ENCODE results near the gene TFCP2L1. TPM values are rescaled to one million over a fixed set of nuclear protein-coding genes. Genes with fewer than 3 reads are reported as not detected.

Gene TFCP2L1
- total RNA-seq, 1 donor from 2014 or later: 0.14 TPM

- H3K9me3 ChIP-seq (replicated peaks): no peaks in the 10 kb centered on the region
- peaks cover 81% of the 10 kb centered on the region for H3K27me3 ChIP-seq (ENCODE audit: low read depth)
- H3K36me3 ChIP-seq: no peaks in the 10 kb centered on the region
- intact Hi-C loops (cut with micrococcal nuclease): no loop called here
- TF ChIP-seq CTCF (IDR thresholded peaks at IDR 0.05; ENCODE audit: borderline replicate concordance): no peak
- no peak overlapping the region for H3K27ac ChIP-seq (replicated peaks)
- no peak for DNase-seq
- H3K4me1 ChIP-seq: peaks cover 13% of the 10 kb centered on the region
- H3K4me3 ChIP-seq: no peak overlapping the region
These were observed 3.3 kb downstream of the TFCP2L1 start for GRCh38 chr2:121281694-121282093.

GRCh38 chr2:121281107-121281506 is 3.9 kb downstream of the TFCP2L1 start:
- intact Hi-C loops (cut with micrococcal nuclease): no loop called here
- TF ChIP-seq CTCF (IDR thresholded peaks at IDR 0.05; ENCODE audit: borderline replicate concordance): no peak
- H3K27me3 ChIP-seq (ENCODE audit: low read depth): peaks cover 81% of the 10 kb centered on the region
- H3K27ac ChIP-seq (replicated peaks): no peak overlapping the region
- no peaks in the 10 kb centered on the region for H3K9me3 ChIP-seq (replicated peaks)
- H3K4me1 ChIP-seq: peaks cover 13% of the 10 kb centered on the region
- no peaks in the 10 kb centered on the region for H3K36me3 ChIP-seq
- no peak overlapping the region for H3K4me3 ChIP-seq
- DNase-seq: no peak

- Histone ChIP-seq H3K36me3 (no peaks in the 10 kb centered on the region), H3K9me3 (replicated peaks) (no peaks in the 10 kb centered on the region), H3K27ac (replicated peaks) (no peak overlapping the region), H3K27me3 (ENCODE audit: low read depth) (peaks cover 67% of the 10 kb centered on the region), H3K4me1 (peaks cover 6% of the 10 kb centered on the region), H3K4me3 (no peak overlapping the region)
- DNase-seq: no peak
- intact Hi-C loops (cut with micrococcal nuclease): no loop called here
- TF ChIP-seq CTCF (IDR thresholded peaks at IDR 0.05; ENCODE audit: borderline replicate concordance): no peak
These were observed 5.4 kb downstream of the TFCP2L1 start for GRCh38 chr2:121279476-121280220.

GRCh38 chr2:121276341-121276740 is 8.7 kb downstream of the TFCP2L1 start:
- intact Hi-C loops (cut with micrococcal nuclease): no loop called here
- TF ChIP-seq CTCF (IDR thresholded peaks at IDR 0.05; ENCODE audit: borderline replicate concordance): no peak
- DNase-seq: no peak
- H3K27me3 ChIP-seq (ENCODE audit: low read depth): peaks cover 53% of the 10 kb centered on the region
- H3K27ac ChIP-seq (replicated peaks): no peak overlapping the region
- H3K36me3 ChIP-seq: no peaks in the 10 kb centered on the region
- H3K4me1 ChIP-seq: no peaks in the 10 kb centered on the region
- no peak overlapping the region for H3K4me3 ChIP-seq
- H3K9me3 ChIP-seq (replicated peaks): no peaks in the 10 kb centered on the region

- no peaks in the 10 kb centered on the region for H3K9me3 ChIP-seq (replicated peaks)
- no peaks in the 10 kb centered on the region for H3K36me3 ChIP-seq
- intact Hi-C loops (cut with micrococcal nuclease): no loop called here
- no peaks in the 10 kb centered on the region for H3K4me1 ChIP-seq
- TF ChIP-seq CTCF (IDR thresholded peaks at IDR 0.05; ENCODE audit: borderline replicate concordance): no peak
- H3K27ac ChIP-seq (replicated peaks): no peak overlapping the region
- H3K27me3 ChIP-seq (ENCODE audit: low read depth): peaks cover 23% of the 10 kb centered on the region
- H3K4me3 ChIP-seq: no peak overlapping the region
- DNase-seq: no peak
These were observed 11.9 kb downstream of the TFCP2L1 start for GRCh38 chr2:121273116-121273515.

Measured in left ventricle myocardium inferior (tissue), 1 donor.